ENCODE results near the gene ADGRD1.

DNA sequence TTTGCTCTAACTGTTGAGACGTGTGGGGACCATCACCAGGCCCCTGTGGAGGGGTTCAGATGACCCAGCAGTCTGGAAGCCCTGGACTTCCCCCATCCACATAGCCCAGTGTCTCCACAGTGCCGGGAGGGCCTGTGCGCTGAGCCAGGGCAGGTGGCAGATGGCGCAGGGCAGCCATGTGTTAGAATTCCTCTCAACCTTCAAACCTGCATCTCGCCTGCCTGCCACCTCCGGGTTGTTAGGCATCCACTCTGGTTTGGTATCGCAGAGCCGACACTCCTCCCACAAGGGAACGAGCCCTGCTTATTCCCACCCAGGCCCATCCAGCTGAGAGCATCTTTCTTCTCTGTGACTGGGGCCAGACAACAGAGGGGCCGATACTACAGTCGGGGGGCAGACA, 84.5 kb downstream of the ADGRD1 start:
- TF ChIP-seq RAD21 (IDR thresholded peaks at IDR 0.05; ENCODE audit: low read depth) (no peak), ZBTB7A (IDR thresholded peaks at IDR 0.05; ENCODE audit: low read depth) (no peak), EGR1 (IDR thresholded peaks at IDR 0.05) (no peak), TAF1 (IDR thresholded peaks at IDR 0.05; ENCODE audit: low read depth) (no peak), YY1 (IDR thresholded peaks at IDR 0.05; ENCODE audit: low read depth) (no peak), CEBPB (IDR thresholded peaks at IDR 0.05) (no peak), NFIC (IDR thresholded peaks at IDR 0.05) (no peak)
- TF ChIP-seq, protein P1, sequence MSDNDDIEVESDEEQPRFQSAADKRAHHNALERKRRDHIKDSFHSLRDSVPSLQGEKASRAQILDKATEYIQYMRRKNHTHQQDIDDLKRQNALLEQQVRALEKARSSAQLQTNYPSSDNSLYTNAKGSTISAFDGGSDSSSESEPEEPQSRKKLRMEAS (IDR thresholded peaks at IDR 0.05) = no peak
- TF ChIP-seq, protein P2, sequence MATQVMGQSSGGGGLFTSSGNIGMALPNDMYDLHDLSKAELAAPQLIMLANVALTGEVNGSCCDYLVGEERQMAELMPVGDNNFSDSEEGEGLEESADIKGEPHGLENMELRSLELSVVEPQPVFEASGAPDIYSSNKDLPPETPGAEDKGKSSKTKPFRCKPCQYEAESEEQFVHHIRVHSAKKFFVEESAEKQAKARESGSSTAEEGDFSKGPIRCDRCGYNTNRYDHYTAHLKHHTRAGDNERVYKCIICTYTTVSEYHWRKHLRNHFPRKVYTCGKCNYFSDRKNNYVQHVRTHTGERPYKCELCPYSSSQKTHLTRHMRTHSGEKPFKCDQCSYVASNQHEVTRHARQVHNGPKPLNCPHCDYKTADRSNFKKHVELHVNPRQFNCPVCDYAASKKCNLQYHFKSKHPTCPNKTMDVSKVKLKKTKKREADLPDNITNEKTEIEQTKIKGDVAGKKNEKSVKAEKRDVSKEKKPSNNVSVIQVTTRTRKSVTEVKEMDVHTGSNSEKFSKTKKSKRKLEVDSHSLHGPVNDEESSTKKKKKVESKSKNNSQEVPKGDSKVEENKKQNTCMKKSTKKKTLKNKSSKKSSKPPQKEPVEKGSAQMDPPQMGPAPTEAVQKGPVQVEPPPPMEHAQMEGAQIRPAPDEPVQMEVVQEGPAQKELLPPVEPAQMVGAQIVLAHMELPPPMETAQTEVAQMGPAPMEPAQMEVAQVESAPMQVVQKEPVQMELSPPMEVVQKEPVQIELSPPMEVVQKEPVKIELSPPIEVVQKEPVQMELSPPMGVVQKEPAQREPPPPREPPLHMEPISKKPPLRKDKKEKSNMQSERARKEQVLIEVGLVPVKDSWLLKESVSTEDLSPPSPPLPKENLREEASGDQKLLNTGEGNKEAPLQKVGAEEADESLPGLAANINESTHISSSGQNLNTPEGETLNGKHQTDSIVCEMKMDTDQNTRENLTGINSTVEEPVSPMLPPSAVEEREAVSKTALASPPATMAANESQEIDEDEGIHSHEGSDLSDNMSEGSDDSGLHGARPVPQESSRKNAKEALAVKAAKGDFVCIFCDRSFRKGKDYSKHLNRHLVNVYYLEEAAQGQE (IDR thresholded peaks at IDR 0.05; ENCODE audit: low read depth) = no peak
